Measurements from ENCODE around the gene VSX1.

Gene VSX1

GRCh38 chr20:25040438-25040831 lies 41.5 kb downstream of the VSX1 start:
- no peak for DNase-seq (ENCODE audit: low spot score)

- DNase-seq (ENCODE audit: low spot score): peak; percentile 84
These were observed 42.1 kb downstream of the VSX1 start for GRCh38 chr20:25039697-25040437.

- DNase-seq (ENCODE audit: low spot score): no peak
These were observed 43.3 kb downstream of the VSX1 start for GRCh38 chr20:25038591-25039015.

GRCh38 chr20:25038103-25038410 lies 43.9 kb downstream of the VSX1 start:
- no peak for DNase-seq (ENCODE audit: low spot score)

GRCh38 chr20:25037288-25038102 lies 44.4 kb downstream of the VSX1 start:
- DNase-seq (ENCODE audit: low spot score): no peak

- DNase-seq (ENCODE audit: low spot score): no peak
These were observed 45.5 kb downstream of the VSX1 start for GRCh38 chr20:25036331-25036936.

GRCh38 chr20:25035921-25036320 lies 46.0 kb downstream of the VSX1 start:
- DNase-seq (ENCODE audit: low spot score): no peak

- no peak for DNase-seq (ENCODE audit: low spot score)
These were observed 48.0 kb downstream of the VSX1 start for GRCh38 chr20:25033924-25034300.

GRCh38 chr20:25033265-25033923 lies 48.5 kb downstream of the VSX1 start:
- DNase-seq (ENCODE audit: low spot score): no peak

GRCh38 chr20:25032478-25033264 lies 49.3 kb downstream of the VSX1 start:
- DNase-seq (ENCODE audit: low spot score): peak; percentile 99

GRCh38 chr20:25032065-25032477 lies 49.9 kb downstream of the VSX1 start:
- DNase-seq (ENCODE audit: low spot score): peak; percentile 71

GRCh38 chr20:25031241-25031640 lies 50.7 kb downstream of the VSX1 start:
- no peak for DNase-seq (ENCODE audit: low spot score)

GRCh38 chr20:25030649-25031207 lies 51.2 kb downstream of the VSX1 start:
- no peak for DNase-seq (ENCODE audit: low spot score)

GRCh38 chr20:25030007-25030648 lies 51.8 kb downstream of the VSX1 start:
- no peak for DNase-seq (ENCODE audit: low spot score)

- DNase-seq (ENCODE audit: low spot score): no peak
These were observed 55.8 kb downstream of the VSX1 start for GRCh38 chr20:25025986-25026605.

Data from putamen (tissue), 1 donor.